ENCODE data around the gene MAPK8IP1.
A peak's percentile ranks its signal among the peaks of the same experiment; 100 is the strongest.

MAPK8IP1 gene

DNA sequence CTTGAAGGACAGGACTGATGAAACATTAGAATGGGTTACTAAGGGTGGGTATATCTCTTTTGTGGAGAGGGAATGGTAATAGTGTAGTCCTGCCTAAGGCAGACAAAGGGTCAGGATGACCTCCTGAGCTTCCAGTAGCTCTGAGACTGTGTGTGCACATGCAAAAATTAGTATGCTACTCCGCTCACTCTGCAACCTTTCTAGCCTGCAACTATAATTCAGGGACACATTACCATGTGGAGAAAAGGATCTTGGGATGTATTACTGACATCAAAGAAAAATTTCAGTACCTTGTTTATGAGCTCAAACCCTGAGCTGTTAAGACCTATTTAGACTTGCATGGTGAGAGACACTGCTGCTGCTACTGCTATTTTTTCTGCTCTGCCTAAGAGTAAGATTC is 62.4 kb downstream of the MAPK8IP1 start:
- TF ChIP-seq, protein P1, sequence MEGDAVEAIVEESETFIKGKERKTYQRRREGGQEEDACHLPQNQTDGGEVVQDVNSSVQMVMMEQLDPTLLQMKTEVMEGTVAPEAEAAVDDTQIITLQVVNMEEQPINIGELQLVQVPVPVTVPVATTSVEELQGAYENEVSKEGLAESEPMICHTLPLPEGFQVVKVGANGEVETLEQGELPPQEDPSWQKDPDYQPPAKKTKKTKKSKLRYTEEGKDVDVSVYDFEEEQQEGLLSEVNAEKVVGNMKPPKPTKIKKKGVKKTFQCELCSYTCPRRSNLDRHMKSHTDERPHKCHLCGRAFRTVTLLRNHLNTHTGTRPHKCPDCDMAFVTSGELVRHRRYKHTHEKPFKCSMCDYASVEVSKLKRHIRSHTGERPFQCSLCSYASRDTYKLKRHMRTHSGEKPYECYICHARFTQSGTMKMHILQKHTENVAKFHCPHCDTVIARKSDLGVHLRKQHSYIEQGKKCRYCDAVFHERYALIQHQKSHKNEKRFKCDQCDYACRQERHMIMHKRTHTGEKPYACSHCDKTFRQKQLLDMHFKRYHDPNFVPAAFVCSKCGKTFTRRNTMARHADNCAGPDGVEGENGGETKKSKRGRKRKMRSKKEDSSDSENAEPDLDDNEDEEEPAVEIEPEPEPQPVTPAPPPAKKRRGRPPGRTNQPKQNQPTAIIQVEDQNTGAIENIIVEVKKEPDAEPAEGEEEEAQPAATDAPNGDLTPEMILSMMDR (conservative IDR thresholded peaks at IDR 0.05; ENCODE audit: low read length), result no peak
- H3K4me3 ChIP-seq (ENCODE audit: low read length), result no peak overlapping the region
- DNase-seq (ENCODE audit: low read depth), result no peak

DNA sequence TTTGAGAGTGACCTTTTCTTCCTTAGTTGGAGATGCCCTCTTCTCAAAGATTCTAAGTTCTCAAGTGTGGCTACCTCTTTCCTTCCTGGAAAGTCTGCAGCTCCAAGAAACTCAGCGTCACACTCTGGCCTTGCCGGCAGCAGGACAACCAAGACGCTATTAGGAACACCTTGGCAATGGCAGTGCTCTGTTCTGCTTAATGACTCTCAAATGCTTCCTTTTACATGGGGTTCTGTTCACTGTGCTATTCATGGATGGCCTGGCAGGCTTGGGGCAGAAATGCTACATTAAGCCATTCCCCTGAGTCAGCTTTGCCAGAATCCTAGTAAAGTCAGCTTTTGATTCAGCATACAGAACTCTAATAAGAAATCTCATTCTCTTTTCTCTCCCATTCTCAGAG is 62.9 kb downstream of the MAPK8IP1 start:
- TF ChIP-seq, protein P1 (conservative IDR thresholded peaks at IDR 0.05; ENCODE audit: low read length), result no peak
- no peak overlapping the region for H3K4me3 ChIP-seq (ENCODE audit: low read length)
- DNase-seq (ENCODE audit: low read depth), result no peak

DNA sequence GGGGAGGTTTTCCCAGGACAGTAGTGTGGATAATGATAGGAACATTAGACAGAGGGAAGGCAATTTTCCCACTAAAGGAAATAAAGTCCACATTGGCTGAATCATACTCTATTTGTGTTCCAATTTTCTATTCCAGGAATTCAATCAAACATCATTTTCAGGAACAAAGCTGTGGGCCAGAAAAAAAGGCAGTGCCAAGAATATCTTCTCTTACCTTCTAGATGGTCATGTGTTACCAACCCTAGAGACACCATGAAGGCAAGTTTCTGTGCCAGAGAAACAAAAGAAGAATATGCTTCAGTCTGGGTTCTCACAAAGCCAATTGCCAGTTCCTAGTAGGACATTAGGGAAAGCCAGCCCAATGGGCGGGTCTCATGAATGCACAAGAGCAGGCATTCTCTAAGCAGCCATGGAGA is 64.5 kb downstream of the MAPK8IP1 start:
- DNase-seq (ENCODE audit: low read depth), result peak; percentile 18
- TF ChIP-seq, protein P1 (conservative IDR thresholded peaks at IDR 0.05; ENCODE audit: low read length), result no peak
- H3K4me3 ChIP-seq (ENCODE audit: low read length), result no peak overlapping the region

Measured in AG10803 (cell line).